ENCODE data around the gene CASQ2. TPM values are rescaled to one million over a fixed set of nuclear protein-coding genes. Genes with fewer than 3 reads are reported as not detected.

Gene CASQ2
- total RNA-seq, 1 donor from 2014 or later: 0.11 TPM

DNA sequence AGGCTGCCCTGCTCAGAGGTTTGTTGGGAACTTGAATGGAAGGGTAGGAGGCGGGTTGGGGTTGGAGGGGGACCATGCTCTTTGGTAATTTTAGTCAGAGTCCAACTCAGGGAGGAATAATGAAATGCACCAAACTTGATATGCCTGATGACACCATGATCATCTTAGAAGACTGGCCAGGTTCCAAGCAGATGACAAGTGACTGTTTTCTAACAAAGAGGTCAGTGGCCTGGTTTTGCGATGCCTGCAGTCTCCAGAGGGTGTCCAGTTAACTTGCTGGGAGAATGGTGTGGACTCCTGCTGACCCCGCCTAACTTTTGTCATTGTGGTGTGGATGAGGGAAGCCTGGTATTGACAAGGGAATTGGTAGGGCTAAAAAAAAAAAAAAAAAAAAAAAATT, 114.4 kb downstream of the CASQ2 start:
- H2AFZ ChIP-seq (ENCODE audit: low read depth, low read length): no peak overlapping the region
- peaks cover 53% of the 10 kb centered on the region for H3K79me2 ChIP-seq (ENCODE audit: insufficient read depth, low read length)
- FAIRE-seq (no peak), DNase-seq (ENCODE audit: low read depth) (no peak)
- no peak overlapping the region for H3K4me3 ChIP-seq (ENCODE audit: insufficient read depth, low read depth, low read length)
- no peak overlapping the region for H3K9ac ChIP-seq (ENCODE audit: low read length)
- Mint-ChIP-seq H3K36me3 (ENCODE audit: low read depth, unreplicated experiment) (peaks cover 19% of the 10 kb centered on the region), H3K4me3 (ENCODE audit: unreplicated experiment) (no peak overlapping the region), H3K27ac (ENCODE audit: unreplicated experiment) (no peak overlapping the region), H3K27me3 (ENCODE audit: low read depth, unreplicated experiment) (no peaks in the 10 kb centered on the region), H3K9me3 (ENCODE audit: unreplicated experiment) (no peaks in the 10 kb centered on the region), H3K4me1 (ENCODE audit: low read depth, unreplicated experiment) (peaks cover 30% of the 10 kb centered on the region)
- H3K36me3 ChIP-seq (ENCODE audit: insufficient read depth, low read length): peaks cover 3% of the 10 kb centered on the region
- no peak overlapping the region for H3K27ac ChIP-seq (ENCODE audit: low read depth, low read length)
- peaks cover 33% of the 10 kb centered on the region for H4K20me1 ChIP-seq (ENCODE audit: insufficient read depth, low read length)
- no peak overlapping the region for H3K4me2 ChIP-seq (ENCODE audit: low read length)
- H3K9me3 ChIP-seq (ENCODE audit: insufficient read depth, low read depth, low read length): no peaks in the 10 kb centered on the region
- TF ChIP-seq, protein P1, sequence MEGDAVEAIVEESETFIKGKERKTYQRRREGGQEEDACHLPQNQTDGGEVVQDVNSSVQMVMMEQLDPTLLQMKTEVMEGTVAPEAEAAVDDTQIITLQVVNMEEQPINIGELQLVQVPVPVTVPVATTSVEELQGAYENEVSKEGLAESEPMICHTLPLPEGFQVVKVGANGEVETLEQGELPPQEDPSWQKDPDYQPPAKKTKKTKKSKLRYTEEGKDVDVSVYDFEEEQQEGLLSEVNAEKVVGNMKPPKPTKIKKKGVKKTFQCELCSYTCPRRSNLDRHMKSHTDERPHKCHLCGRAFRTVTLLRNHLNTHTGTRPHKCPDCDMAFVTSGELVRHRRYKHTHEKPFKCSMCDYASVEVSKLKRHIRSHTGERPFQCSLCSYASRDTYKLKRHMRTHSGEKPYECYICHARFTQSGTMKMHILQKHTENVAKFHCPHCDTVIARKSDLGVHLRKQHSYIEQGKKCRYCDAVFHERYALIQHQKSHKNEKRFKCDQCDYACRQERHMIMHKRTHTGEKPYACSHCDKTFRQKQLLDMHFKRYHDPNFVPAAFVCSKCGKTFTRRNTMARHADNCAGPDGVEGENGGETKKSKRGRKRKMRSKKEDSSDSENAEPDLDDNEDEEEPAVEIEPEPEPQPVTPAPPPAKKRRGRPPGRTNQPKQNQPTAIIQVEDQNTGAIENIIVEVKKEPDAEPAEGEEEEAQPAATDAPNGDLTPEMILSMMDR (IDR thresholded peaks at IDR 0.05; ENCODE audit: insufficient read depth, low read depth, low read length): no peak
- TF ChIP-seq EZH2 (IDR thresholded peaks at IDR 0.05; ENCODE audit: insufficient read depth, low read length): no peak
- peaks cover 16% of the 10 kb centered on the region for H3K4me1 ChIP-seq (ENCODE audit: insufficient read depth, low read length)
- H3K27me3 ChIP-seq (ENCODE audit: insufficient read depth, low read length): no peaks in the 10 kb centered on the region

DNA sequence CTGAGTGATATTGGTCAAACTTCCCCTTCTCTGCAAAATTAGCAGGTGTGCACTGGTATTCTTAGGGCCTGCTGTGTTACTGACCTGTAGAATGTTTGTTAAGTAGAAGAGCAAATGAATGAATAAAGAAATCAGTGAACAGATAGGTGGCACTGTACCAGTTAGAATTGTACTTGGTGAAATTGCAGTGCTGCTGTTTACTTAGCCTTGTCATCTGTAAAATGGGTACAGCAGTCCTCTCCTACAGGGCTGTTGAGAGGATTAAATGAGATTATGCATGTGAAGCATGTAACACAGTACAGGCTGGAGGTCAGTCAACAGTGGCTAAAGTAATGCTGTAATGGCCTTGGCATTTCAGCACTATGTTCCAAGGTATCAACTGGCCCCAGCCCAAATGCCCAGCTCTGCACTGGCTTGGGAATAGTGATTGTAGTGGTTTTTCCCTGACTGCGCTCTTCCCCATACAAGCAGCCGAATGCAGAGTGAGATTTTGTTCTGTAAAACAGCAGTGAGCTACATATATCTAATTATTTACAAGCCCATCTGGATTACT, 116.2 kb downstream of the CASQ2 start:
- Histone ChIP-seq H3K36me3 (ENCODE audit: insufficient read depth, low read length) (peaks cover 3% of the 10 kb centered on the region), H3K27ac (ENCODE audit: low read depth, low read length) (no peak overlapping the region), H3K79me2 (ENCODE audit: insufficient read depth, low read length) (peaks cover 55% of the 10 kb centered on the region), H3K4me3 (ENCODE audit: insufficient read depth, low read depth, low read length) (no peak overlapping the region), H3K9ac (ENCODE audit: low read length) (no peak overlapping the region), H3K4me2 (ENCODE audit: low read length) (no peak overlapping the region), H4K20me1 (ENCODE audit: insufficient read depth, low read length) (peaks cover 40% of the 10 kb centered on the region), H3K27me3 (ENCODE audit: insufficient read depth, low read length) (no peaks in the 10 kb centered on the region), H3K9me3 (ENCODE audit: insufficient read depth, low read depth, low read length) (no peaks in the 10 kb centered on the region), H3K4me1 (ENCODE audit: insufficient read depth, low read length) (peaks cover 18% of the 10 kb centered on the region), H2AFZ (ENCODE audit: low read depth, low read length) (no peak overlapping the region)
- no peak for TF ChIP-seq EZH2 (IDR thresholded peaks at IDR 0.05; ENCODE audit: insufficient read depth, low read length)
- TF ChIP-seq, protein P1 (IDR thresholded peaks at IDR 0.05; ENCODE audit: insufficient read depth, low read depth, low read length): no peak
- FAIRE-seq (no peak), DNase-seq (ENCODE audit: low read depth) (no peak)
- H3K36me3 Mint-ChIP-seq (ENCODE audit: low read depth, unreplicated experiment): peaks cover 11% of the 10 kb centered on the region
- H3K9me3 Mint-ChIP-seq (ENCODE audit: unreplicated experiment): no peaks in the 10 kb centered on the region
- H3K27ac Mint-ChIP-seq (ENCODE audit: unreplicated experiment): no peak overlapping the region
- H3K27me3 Mint-ChIP-seq (ENCODE audit: low read depth, unreplicated experiment): no peaks in the 10 kb centered on the region
- H3K4me3 Mint-ChIP-seq (ENCODE audit: unreplicated experiment): no peak overlapping the region
- peaks cover 30% of the 10 kb centered on the region for H3K4me1 Mint-ChIP-seq (ENCODE audit: low read depth, unreplicated experiment)

DNA sequence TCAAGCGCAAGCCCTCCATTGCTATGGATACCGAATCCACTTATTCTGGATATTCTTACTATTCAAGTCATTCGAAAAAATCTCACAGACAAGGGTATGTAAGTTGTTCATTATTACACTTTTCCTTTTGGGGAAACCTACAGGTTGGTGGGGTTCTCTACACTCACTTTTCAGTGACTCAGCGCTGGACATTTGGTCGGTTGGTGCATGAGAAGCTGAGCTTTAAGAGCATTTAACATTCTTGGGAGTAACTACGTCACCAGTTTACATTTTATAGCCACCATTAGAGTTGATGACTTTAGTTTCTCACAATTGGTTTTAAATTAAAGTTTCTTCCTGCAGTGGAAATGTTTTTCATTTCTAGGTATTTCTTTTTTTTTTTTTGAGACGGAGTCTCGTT, 117.1 kb downstream of the CASQ2 start:
- H3K27me3 Mint-ChIP-seq (ENCODE audit: low read depth, unreplicated experiment): no peaks in the 10 kb centered on the region

More for the DNA sequence above, 117.1 kb downstream of the CASQ2 start:
- Histone ChIP-seq H4K20me1 (ENCODE audit: insufficient read depth, low read length) (peaks cover 44% of the 10 kb centered on the region), H3K27me3 (ENCODE audit: insufficient read depth, low read length) (no peaks in the 10 kb centered on the region), H3K79me2 (ENCODE audit: insufficient read depth, low read length) (peaks cover 55% of the 10 kb centered on the region), H2AFZ (ENCODE audit: low read depth, low read length) (no peak overlapping the region), H3K27ac (ENCODE audit: low read depth, low read length) (no peak overlapping the region), H3K4me2 (ENCODE audit: low read length) (no peak overlapping the region), H3K9me3 (ENCODE audit: insufficient read depth, low read depth, low read length) (no peaks in the 10 kb centered on the region), H3K4me3 (ENCODE audit: insufficient read depth, low read depth, low read length) (no peak overlapping the region), H3K4me1 (ENCODE audit: insufficient read depth, low read length) (peaks cover 26% of the 10 kb centered on the region), H3K36me3 (ENCODE audit: insufficient read depth, low read length) (peaks cover 3% of the 10 kb centered on the region), H3K9ac (ENCODE audit: low read length) (no peak overlapping the region)
- H3K4me1 Mint-ChIP-seq (ENCODE audit: low read depth, unreplicated experiment): peaks cover 30% of the 10 kb centered on the region
- H3K36me3 Mint-ChIP-seq (ENCODE audit: low read depth, unreplicated experiment): peaks cover 8% of the 10 kb centered on the region
- no peak overlapping the region for H3K27ac Mint-ChIP-seq (ENCODE audit: unreplicated experiment)
- DNase-seq (ENCODE audit: low read depth) (no peak), FAIRE-seq (no peak)
- H3K9me3 Mint-ChIP-seq (ENCODE audit: unreplicated experiment): no peaks in the 10 kb centered on the region
- TF ChIP-seq, protein P1 (IDR thresholded peaks at IDR 0.05; ENCODE audit: insufficient read depth, low read depth, low read length): no peak
- TF ChIP-seq EZH2 (IDR thresholded peaks at IDR 0.05; ENCODE audit: insufficient read depth, low read length): no peak
- no peak overlapping the region for H3K4me3 Mint-ChIP-seq (ENCODE audit: unreplicated experiment)

All from astrocyte (in vitro differentiated cells and primary cell).